GM23338 (cell line): Measurements from ENCODE around the gene ROR1. TPM values are rescaled to one million over a fixed set of nuclear protein-coding genes. Genes with fewer than 3 reads are reported as not detected.

ENCODE experiments used
- ATAC-seq: fragments of 200-7000 bp; cut with Tn5 transposase; 3 replicates; pipeline ENCODE4 v1.9.1; 2020
- DNase-seq: peaks from one replicate; pipeline ENCODE4 v3.0.0-alpha.2; 2015; ENCODE audit warnings: low spot score
- H2AFZ ChIP-seq: fragments of 200-600 bp; sonication (generic); 2 replicates; pipeline ENCODE4 v1.8.0; 2016; ENCODE audit warnings: antibody characterized with exemption, mild to moderate bottlenecking, moderate library complexity
- H3F3A ChIP-seq: fragments of 200-600 bp; sonication (generic); replicated peaks from 2 replicates; pipeline ENCODE4 v1.8.0; 2017; ENCODE audit warnings: antibody characterized with exemption, mixed run types, low read depth
- H3K27ac ChIP-seq: fragments of 200-600 bp; sonication (generic); 2 replicates; pipeline ENCODE4 v1.6.1; 2016; ENCODE audit warnings: low read depth
- H3K27me3 ChIP-seq: fragments of 200-600 bp; sonication (generic); 2 replicates; pipeline ENCODE4 v1.8.0; 2016; ENCODE audit warnings: mild to moderate bottlenecking, mixed run types, moderate library complexity; ENCODE audit not compliant: insufficient read depth
- H3K36me3 ChIP-seq: fragments of 200-600 bp; sonication (generic); 2 replicates; pipeline ENCODE4 v1.8.0; 2016; ENCODE audit warnings: mild to moderate bottlenecking; ENCODE audit not compliant: insufficient read depth
- H3K4me1 ChIP-seq: fragments of 200-600 bp; sonication (generic); 2 replicates; pipeline ENCODE4 v1.8.0; 2016; ENCODE audit warnings: mild to moderate bottlenecking, moderate library complexity; ENCODE audit not compliant: insufficient read depth
- H3K4me2 ChIP-seq: fragments of 200-600 bp; sonication (generic); 2 replicates; pipeline ENCODE4 v1.7.1; 2017; ENCODE audit warnings: mixed run types
- H3K4me3 ChIP-seq: fragments of 200-600 bp; sonication (generic); 2 replicates; pipeline ENCODE4 v1.6.1; 2016; ENCODE audit warnings: mixed run types
- H3K79me2 ChIP-seq: fragments of 200-600 bp; sonication (generic); replicated peaks from 2 replicates; pipeline ENCODE4 v1.8.0; 2017; ENCODE audit warnings: mild to moderate bottlenecking; ENCODE audit not compliant: insufficient read depth
- H3K9me2 ChIP-seq: fragments of 200-600 bp; sonication (generic); 2 replicates; pipeline ENCODE4 v1.8.0; 2017; ENCODE audit not compliant: insufficient read depth
- H4K20me1 ChIP-seq: fragments of 200-600 bp; sonication (generic); replicated peaks from 2 replicates; pipeline ENCODE4 v1.8.0; 2017; ENCODE audit warnings: mild to moderate bottlenecking; ENCODE audit not compliant: insufficient read depth
- H3K27ac Mint-ChIP-seq: 2 replicates; pipeline ENCODE4 v1.8.0; 2020; ENCODE audit warnings: inconsistent platforms, mild to moderate bottlenecking, moderate library complexity, mixed read lengths
- H3K27me3 Mint-ChIP-seq: 3 replicates; pipeline ENCODE4 v1.8.0; 2022; ENCODE audit warnings: low read depth, mild to moderate bottlenecking, moderate library complexity, mixed read lengths, inconsistent platforms; ENCODE audit not compliant: insufficient read depth, poor library complexity
- H3K36me3 Mint-ChIP-seq: 3 replicates; pipeline ENCODE4 v1.8.0; 2021; ENCODE audit warnings: low read depth, mild to moderate bottlenecking, inconsistent platforms, moderate library complexity, mixed read lengths
- H3K4me1 Mint-ChIP-seq: 3 replicates; pipeline ENCODE4 v1.8.0; 2020; ENCODE audit warnings: mild to moderate bottlenecking, inconsistent platforms, mixed read lengths
- H3K4me3 Mint-ChIP-seq: 3 replicates; pipeline ENCODE4 v1.8.0; 2021; ENCODE audit warnings: moderate library complexity, mild to moderate bottlenecking, inconsistent platforms, mixed read lengths
- H3K9me3 Mint-ChIP-seq: 3 replicates; pipeline ENCODE4 v1.8.0; 2020; ENCODE audit warnings: moderate library complexity, mild to moderate bottlenecking, inconsistent platforms, mixed read lengths
- CREB1 ChIP-seq: fragments of 250-450 bp; sonication (Bioruptor Pico); IDR thresholded peaks from 2 replicates; pipeline ENCODE4 v1.5.0; 2020; ENCODE audit warnings: low read depth, mild to moderate bottlenecking, moderate library complexity
- ETS1 ChIP-seq: IDR thresholded peaks from 2 replicates; pipeline ENCODE4 v1.6.1; 2016; ENCODE audit warnings: antibody characterized with exemption
- EZH2 ChIP-seq: fragments of 200-600 bp; sonication (generic); IDR thresholded peaks from one replicate; pipeline ENCODE4 v1.8.0; 2017; ENCODE audit warnings: antibody characterized with exemption, mild to moderate bottlenecking, low read depth; ENCODE audit not compliant: unreplicated experiment
- POLR2AphosphoS5 ChIP-seq: IDR thresholded peaks from 2 replicates; pipeline ENCODE4 v1.6.1; 2016; ENCODE audit warnings: antibody characterized with exemption, low read depth
- REST ChIP-seq: IDR thresholded peaks from one replicate; pipeline ENCODE4 v1.6.1; 2018; ENCODE audit warnings: antibody characterized with exemption; ENCODE audit not compliant: unreplicated experiment
- STAT1 ChIP-seq: IDR thresholded peaks from one replicate; pipeline ENCODE4 v1.6.1; 2016; ENCODE audit warnings: antibody characterized with exemption; ENCODE audit not compliant: unreplicated experiment
- ZNF114 ChIP-seq: fragments of 250-450 bp; sonication (Bioruptor Pico); IDR thresholded peaks from 2 replicates; pipeline ENCODE4 v1.5.0; 2020; ENCODE audit warnings: mild to moderate bottlenecking, moderate library complexity
- ZNF331 ChIP-seq: fragments of 250-450 bp; sonication (Bioruptor Pico); IDR thresholded peaks from 2 replicates; pipeline ENCODE4 v1.5.0; 2020; ENCODE audit warnings: low read depth, mild to moderate bottlenecking, moderate library complexity
- ZNF462 ChIP-seq: fragments of 250-450 bp; sonication (Bioruptor Pico); IDR thresholded peaks from 2 replicates; pipeline ENCODE4 v1.5.0; 2020; ENCODE audit warnings: mild to moderate bottlenecking, moderate library complexity
- polyA plus RNA-seq: library from polyadenylated mRNA; unstranded; fragments of >200 nt; fragmentation: Nextera tagmentation; extraction: Ambion mirVana; gene quantifications from 2 replicates; pipeline ENCODE4 v1.2.1, GENCODE V29; 2016
- total RNA-seq: library from RNA; depleted of rRNA; stranded (reverse); fragments of >200 nt; shearing (Covaris generic); gene quantifications from 2 replicates; pipeline ENCODE4 v1.2.3, GENCODE V29; 2014

Gene ROR1
- total and polyA plus RNA-seq, 2 experiments from 2014 or later = 59.7 to 96.0 TPM

GRCh38 chr1:63955370-63956145 lies 181.7 kb downstream of the ROR1 start (continued):
- TF ChIP-seq REST = no peak
- no peak for TF ChIP-seq STAT1
- TF ChIP-seq ETS1 = no peak
- no peak for TF ChIP-seq CREB1
- TF ChIP-seq POLR2AphosphoS5 = no peak

DNA sequence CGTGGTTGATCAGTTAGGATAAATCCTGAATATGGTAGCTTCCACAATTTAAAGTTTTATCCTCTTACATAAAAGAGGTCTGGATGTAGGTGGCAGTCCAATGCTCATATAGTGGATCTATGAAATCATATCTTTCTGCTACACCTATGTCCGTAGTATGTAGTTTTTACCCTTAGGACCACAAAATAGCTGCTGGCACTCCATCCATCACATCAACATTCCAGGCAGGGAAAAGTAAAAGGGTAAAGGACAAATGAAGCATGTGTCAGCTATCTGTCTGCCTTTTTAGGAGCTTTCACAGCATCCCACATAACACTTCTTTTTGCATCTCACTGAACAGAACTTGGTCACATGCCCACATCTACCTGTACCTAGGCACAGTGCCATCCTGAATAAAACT lies 184.7 kb downstream of the ROR1 start:
- Histone ChIP-seq H3K27me3 (no peaks in the 10 kb centered on the region), H4K20me1 (peaks cover 11% of the 10 kb centered on the region; the same call in 1 of the 2 replicates), H3K36me3 (0 out of 2 replicates have a peak, but pooled peaks cover under 1% of the 10 kb centered on the region), H3K4me3 (no peak overlapping the region), H3K4me2 (no peak overlapping the region), H3F3A (no peaks in the 10 kb centered on the region), H3K79me2 (peaks cover 79% of the 10 kb centered on the region), H3K27ac (no peak overlapping the region), H2AFZ (no peak overlapping the region), H3K9me2 (no peaks in the 10 kb centered on the region; the same call in 1 of the 2 replicates), H3K4me1 (no peaks in the 10 kb centered on the region; the same call in 1 of the 2 replicates)
- H3K36me3 Mint-ChIP-seq = peaks cover 36% of the 10 kb centered on the region
- peaks cover 2% of the 10 kb centered on the region for H3K27me3 Mint-ChIP-seq
- DNase-seq = no peak
- H3K4me1 Mint-ChIP-seq = peaks cover 18% of the 10 kb centered on the region
- ATAC-seq = no peak
- peaks cover 13% of the 10 kb centered on the region for H3K9me3 Mint-ChIP-seq
- H3K27ac Mint-ChIP-seq = no peak overlapping the region
- no peak overlapping the region for H3K4me3 Mint-ChIP-seq
- TF ChIP-seq ZNF462 (CRISPR knock-in tag) (no peak), CREB1 (no peak), ZNF331 (CRISPR knock-in tag) (no peak), ZNF114 (no peak), POLR2AphosphoS5 (no peak), EZH2 (no peak), REST (no peak)
